ENCODE results near the gene CARS1. TPM values are rescaled to one million over a fixed set of nuclear protein-coding genes. Genes with fewer than 3 reads are reported as not detected.

The CARS1 gene
- total and polyA plus RNA-seq, 2 of the 8 experiments (the other 6 are each of a cell fraction or from before 2014, with no cell fraction given), result 44.1 to 100 TPM

GRCh38 chr11:3057069-3057963 is at the start of gene CARS1 (continued):
- TF ChIP-seq SUZ12 (IDR thresholded peaks at IDR 0.05; ENCODE audit: low read length) (no peak), BACH1 (IDR thresholded peaks at IDR 0.05; ENCODE audit: low read length) (no peak), KDM1A (IDR thresholded peaks at IDR 0.05; ENCODE audit: borderline replicate concordance, low read length) (no peak), POU5F1 (IDR thresholded peaks at IDR 0.05; ENCODE audit: low read depth, low read length) (no peak), POLR2AphosphoS5 (IDR thresholded peaks at IDR 0.05; ENCODE audit: low read depth, low read length) (peak; percentile 65; the same call in 1 of the 2 replicates), SIN3A (conservative IDR thresholded peaks at IDR 0.05 in 1 of 2, IDR thresholded peaks at IDR 0.05 in 1 of 2; ENCODE audit: low read depth in 1 of 2, low read length in 2 of 2) (peak; percentile 92 to 98; a peak in 3 of 4 replicates), PHF8 (conservative IDR thresholded peaks at IDR 0.05; ENCODE audit: low read depth, low read length) (peak; percentile 86), SIRT6 (IDR thresholded peaks at IDR 0.05; ENCODE audit: low read length) (no peak), GABPA (IDR thresholded peaks at IDR 0.05; ENCODE audit: borderline replicate concordance, insufficient read depth, low read length) (peak; percentile 96), ASH2L (IDR thresholded peaks at IDR 0.05; ENCODE audit: low read length) (peak; percentile 70), CHD2 (IDR thresholded peaks at IDR 0.05; ENCODE audit: low read length) (peak; percentile 50; the same call in 1 of the 2 replicates), CTBP2 (IDR thresholded peaks at IDR 0.05; ENCODE audit: borderline replicate concordance, insufficient read depth, insufficient read length, low read length) (no peak), RFX5 (IDR thresholded peaks at IDR 0.05; ENCODE audit: borderline replicate concordance, low read depth, low read length) (no peak), RBBP5 (IDR thresholded peaks at IDR 0.05; ENCODE audit: borderline replicate concordance, low read depth, low read length) (peak; percentile 46; the same call in 1 of the 2 replicates), TAF1 (IDR thresholded peaks at IDR 0.05; ENCODE audit: low read depth, low read length) (peak; percentile 79), ATF3 (IDR thresholded peaks at IDR 0.05; ENCODE audit: insufficient read depth, low read depth, low read length) (peak; percentile 79), BRCA1 (IDR thresholded peaks at IDR 0.05; ENCODE audit: low read depth, low read length) (no peak), ZNF274 (IDR thresholded peaks at IDR 0.05; ENCODE audit: borderline replicate concordance, extremely low read depth, low read length) (no peak), SP1 (IDR thresholded peaks at IDR 0.05; ENCODE audit: low read depth, low read length) (no peak), EZH2 (IDR thresholded peaks at IDR 0.05; ENCODE audit: low read depth, low read length, severe bottlenecking) (no peak), RNF2 (IDR thresholded peaks at IDR 0.05; ENCODE audit: borderline replicate concordance, low read depth, low read length, missing control alignments, poor library complexity, severe bottlenecking) (no peak), BCL11A (IDR thresholded peaks at IDR 0.05; ENCODE audit: low read depth in 2 of 2, low read length in 2 of 2) (no peak), SIX5 (IDR thresholded peaks at IDR 0.05; ENCODE audit: low read depth, low read length) (peak; percentile 76)
